Suprapubic skin (tissue), 4 donors: ENCODE measurements around the gene BTBD1. TPM values are rescaled to one million over a fixed set of nuclear protein-coding genes. Genes with fewer than 3 reads are reported as not detected.
"Not testable (repeated sequence)": the region's sequence is repeated elsewhere in the genome, so short reads cannot be mapped to it uniquely, and the experiment has no call there.

ENCODE experiments used
- DNase-seq, 2 donors: peaks; one replicate each; pipeline ENCODE4 v3.0.0-alpha.2; 2019; ENCODE audit warnings: low spot score in 2 of 2
- H3K27ac ChIP-seq: fragments of 200-600 bp; sonication (generic); one replicate; pipeline ENCODE4 v1.5.1; 2019
- H3K27me3 ChIP-seq: fragments of 200-600 bp; sonication (generic); one replicate; pipeline ENCODE4 v1.5.1; 2019
- H3K36me3 ChIP-seq: fragments of 200-600 bp; sonication (generic); one replicate; pipeline ENCODE4 v1.5.1; 2019
- H3K4me1 ChIP-seq: fragments of 200-600 bp; sonication (generic); one replicate; pipeline ENCODE4 v1.5.1; 2019
- H3K4me3 ChIP-seq: fragments of 200-600 bp; sonication (generic); one replicate; pipeline ENCODE4 v1.5.1; 2019; ENCODE audit warnings: mild to moderate bottlenecking
- H3K9me3 ChIP-seq: fragments of 200-600 bp; sonication (generic); one replicate; pipeline ENCODE4 v1.5.1; 2019
- CTCF ChIP-seq, 2 donors: fragments of 200-600 bp in 1 of 2; fragments of 450-650 bp in 1 of 2; sonication (generic) in 1 of 2; IDR thresholded peaks; one replicate each; pipeline ENCODE4 v1.5.1; 2016 to 2019; ENCODE audit warnings: antibody characterized with exemption in 2 of 2, mild to moderate bottlenecking in 1 of 2, moderate library complexity in 1 of 2
- EP300 ChIP-seq: sonication (generic); formaldehyde crosslinking; IDR thresholded peaks from one replicate; pipeline ENCODE4 v1.6.1; 2017; ENCODE audit warnings: antibody characterized with exemption
- POLR2A ChIP-seq, 2 donors: fragments of 450-650 bp; IDR thresholded peaks; one replicate each; pipeline ENCODE4 v1.6.1; 2017; ENCODE audit warnings: antibody characterized with exemption in 2 of 2, mild to moderate bottlenecking in 2 of 2, moderate library complexity in 2 of 2
- POLR2AphosphoS5 ChIP-seq, 3 donors: sonication (generic); formaldehyde crosslinking; IDR thresholded peaks; one replicate each; pipeline ENCODE4 v1.6.1; 2017; ENCODE audit warnings: antibody characterized with exemption in 3 of 3
- WGBS: methylation state at CpG from one replicate; pipeline ENCODE4 v1.1.5; 2018; 5-methylcytosine and 5-hydroxymethylcytosine counted together
- total RNA-seq, 4 donors: library from RNA; depleted of rRNA; stranded (reverse); fragments of >200 nt; gene quantifications; one replicate each; pipeline ENCODE4 v1.1.0, GENCODE V29; 2016

The BTBD1 gene
- total RNA-seq, 4 donors from 2014 or later = 43.9 to 54.3 (median 50.0) TPM

- Histone ChIP-seq H3K9me3 (no peaks in the 10 kb centered on the region), H3K36me3 (peaks cover 29% of the 10 kb centered on the region), H3K4me1 (peaks cover 35% of the 10 kb centered on the region), H3K4me3 (peak overlapping the region; percentile 95), H3K27me3 (no peaks in the 10 kb centered on the region), H3K27ac (peak overlapping the region; percentile 91)
- DNase-seq = no peak
- TF ChIP-seq EP300 (no peak), CTCF (IDR thresholded peaks at IDR 0.05) (no peak), POLR2AphosphoS5 (IDR thresholded peaks at IDR 0.05) (no peak), POLR2A (IDR thresholded peaks at IDR 0.05) (no peak)
- 43% methylated on average over 9 of the region's 9 CpGs for WGBS
These were observed 55.0 kb downstream of the BTBD1 start for GRCh38 chr15:83012076-83012426.

DNA sequence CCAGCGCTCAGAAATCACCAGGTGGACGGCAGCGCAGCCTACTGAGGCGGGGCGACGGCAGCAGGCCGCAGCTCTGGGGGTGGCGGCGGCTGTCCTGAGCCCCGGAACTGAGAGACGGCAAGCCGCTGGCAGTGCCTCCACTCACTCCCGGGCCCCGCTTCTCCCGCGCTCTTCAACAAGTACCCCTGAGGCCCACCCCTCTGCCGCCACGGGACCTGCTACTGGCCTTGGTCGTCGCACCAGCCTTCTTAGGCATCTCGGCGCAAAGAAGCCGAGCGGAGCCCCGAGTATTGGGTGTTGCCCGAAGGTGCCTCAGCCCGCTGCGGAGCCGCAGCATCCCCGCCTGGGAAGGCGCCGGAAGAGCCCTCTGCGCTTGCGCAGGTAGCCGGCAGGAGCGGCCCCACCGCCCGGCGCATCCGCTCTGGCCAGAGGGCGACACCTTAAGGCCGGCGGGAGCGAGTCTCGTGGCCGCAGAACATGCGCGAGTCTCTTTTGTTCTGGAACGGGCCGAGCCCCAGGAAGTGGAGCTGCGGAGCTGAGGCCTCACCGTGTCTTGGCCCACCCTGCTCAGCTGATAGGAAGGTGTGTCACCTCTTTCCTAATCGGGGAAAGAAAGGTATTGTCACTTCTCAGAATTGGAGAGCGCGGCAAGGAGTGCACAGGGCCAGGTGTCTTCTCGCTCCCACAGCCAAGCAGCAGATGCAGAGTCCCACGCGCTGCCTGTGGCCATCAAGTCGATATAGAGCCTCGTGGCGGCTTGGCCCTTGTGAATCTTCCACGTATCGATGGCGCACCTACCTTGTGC is 55.6 kb downstream of the BTBD1 start, which contains the start of gene C15orf40:
Gene C15orf40, minus strand, starts transcription at position 369 of the 805 bp plus-strand sequence. Its CDS starts 32 bp downstream, at position 337.
- Histone ChIP-seq H3K27me3 (no peaks in the 10 kb centered on the region), H3K4me3 (peak within 1 kb of the TSS; percentile 95), H3K27ac (peak within 1 kb of the TSS; percentile 91), H3K9me3 (no peaks in the 10 kb centered on the region), H3K36me3 (peaks cover 31% of the 10 kb centered on the region), H3K4me1 (peaks cover 35% of the 10 kb centered on the region)
- TF ChIP-seq POLR2A (IDR thresholded peaks at IDR 0.05) = peak in 1 of 2 donors; percentile 49
- TF ChIP-seq CTCF (IDR thresholded peaks at IDR 0.05) = peak in 1 of 2 donors; percentile 62
- no peak for TF ChIP-seq EP300
- peak; percentile 14 to 38 (median 37) for TF ChIP-seq POLR2AphosphoS5 (IDR thresholded peaks at IDR 0.05)
- WGBS = 0% methylated on average over 21 of the region's 64 CpGs
- DNase-seq = peak; percentile 89 to 94

DNA sequence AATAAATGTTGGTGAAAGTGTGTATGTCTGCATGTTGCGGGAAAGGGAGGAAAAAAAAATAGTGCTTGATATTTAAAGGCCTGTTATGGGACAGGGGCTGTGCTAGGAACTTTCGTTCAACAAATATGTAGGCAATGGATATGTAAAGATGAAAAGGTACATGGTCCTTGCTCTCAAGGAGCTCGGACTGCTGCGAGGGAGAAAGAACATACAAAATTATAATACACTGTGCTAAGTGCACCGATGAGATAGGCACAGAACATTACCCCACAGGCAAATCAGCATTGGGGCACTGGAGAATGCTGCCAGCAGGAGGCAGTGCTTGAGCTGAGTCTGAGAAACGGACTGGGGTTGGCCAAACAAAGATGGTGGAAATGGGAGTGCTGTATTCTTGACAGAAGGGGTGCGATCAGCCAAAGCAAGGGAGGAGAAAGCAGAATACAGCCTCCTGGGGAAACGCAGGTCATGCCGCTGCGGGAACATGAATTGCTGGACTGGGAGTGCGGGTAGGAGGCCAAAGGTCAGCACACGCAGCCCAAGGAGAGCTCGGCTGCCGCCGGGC is 56.3 kb downstream of the BTBD1 start:
- TF ChIP-seq POLR2AphosphoS5 (IDR thresholded peaks at IDR 0.05) (no peak), CTCF (IDR thresholded peaks at IDR 0.05) (peak; percentile 29 to 74), POLR2A (IDR thresholded peaks at IDR 0.05) (no peak), EP300 (no peak)
- peak in 1 of 2 donors; percentile 79 for DNase-seq
- Histone ChIP-seq H3K9me3 (no peaks in the 10 kb centered on the region), H3K27ac (peak overlapping the region; percentile 91), H3K4me3 (peak overlapping the region; percentile 95), H3K36me3 (peaks cover 34% of the 10 kb centered on the region), H3K27me3 (no peaks in the 10 kb centered on the region), H3K4me1 (peaks cover 35% of the 10 kb centered on the region)
- 10% methylated on average over 12 of the region's 15 CpGs for WGBS

GRCh38 chr15:83000672-83001031 is 66.4 kb downstream of the BTBD1 start:
- H3K4me3 ChIP-seq, DNase-seq, H3K27ac ChIP-seq, H3K4me1 ChIP-seq, H3K27me3 ChIP-seq, H3K9me3 ChIP-seq: not testable (repeated sequence)
- H3K36me3 ChIP-seq = peaks cover 14% of the 10 kb centered on the region
- 89% methylated on average over 3 of the region's 3 CpGs for WGBS

GRCh38 chr15:82999905-83000671 is 67.0 kb downstream of the BTBD1 start:
- H3K27ac ChIP-seq = no peak overlapping the region
- peaks cover 8% of the 10 kb centered on the region for H3K36me3 ChIP-seq
- no peak for TF ChIP-seq POLR2A (IDR thresholded peaks at IDR 0.05)
- TF ChIP-seq POLR2AphosphoS5 (IDR thresholded peaks at IDR 0.05) = no peak
- no peak for TF ChIP-seq EP300
- no peak for TF ChIP-seq CTCF (IDR thresholded peaks at IDR 0.05)
- peaks cover 8% of the 10 kb centered on the region for H3K4me1 ChIP-seq
- WGBS = 0% methylated on average over 6 of the region's 6 CpGs
- peak overlapping the region; percentile 14 for H3K4me3 ChIP-seq
- no peaks in the 10 kb centered on the region for H3K27me3 ChIP-seq
- DNase-seq = no peak
- no peaks in the 10 kb centered on the region for H3K9me3 ChIP-seq
